ENCODE measurements around the gene SFMBT1. TPM values are rescaled to one million over a fixed set of nuclear protein-coding genes. Genes with fewer than 3 reads are reported as not detected.

SFMBT1 gene
- total and polyA plus RNA-seq, 12 donors, result 3.1 to 19.1 (median 16.3) TPM

DNA sequence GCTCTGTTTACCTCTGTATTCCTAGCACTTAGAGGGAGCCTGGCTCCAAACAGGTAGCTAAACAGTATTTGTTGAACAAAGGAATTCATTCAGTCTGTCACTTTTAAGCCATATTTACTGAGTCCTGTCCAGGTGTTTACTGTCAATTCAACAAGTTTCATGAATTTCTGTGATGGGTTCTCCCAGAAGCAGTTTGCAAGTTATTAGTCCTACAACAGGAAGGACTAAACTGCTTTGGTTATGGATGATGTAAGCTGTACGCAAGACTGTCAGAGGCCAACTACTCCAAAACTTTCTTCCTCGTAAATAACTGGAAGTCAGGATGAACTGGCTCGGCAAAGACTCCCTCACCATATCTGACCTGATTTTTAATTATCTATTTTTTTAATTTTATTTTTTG lies 173.6 kb downstream of the SFMBT1 start:
- Histone ChIP-seq H3K27me3 (no peaks in the 10 kb centered on the region), H3K36me3 (no peaks in the 10 kb centered on the region), H3K9me3 (no peaks in the 10 kb centered on the region), H3K4me3 (no peak overlapping the region), H3K27ac (no peak overlapping the region), H3K4me1 (peaks cover 0 to 24% (median 0%) of the 10 kb centered on the region in 9 donors)
- TF ChIP-seq CTCF (IDR thresholded peaks at IDR 0.05), result peak in 1 of 9 donors; percentile 6
- WGBS, 2 donors, result 93 to 94% methylated on average over 3 of the region's 3 CpGs
- intact Hi-C loops (cut with DNase I), result no loop called here
- ATAC-seq, result no peak
- DNase-seq, result no peak

DNA sequence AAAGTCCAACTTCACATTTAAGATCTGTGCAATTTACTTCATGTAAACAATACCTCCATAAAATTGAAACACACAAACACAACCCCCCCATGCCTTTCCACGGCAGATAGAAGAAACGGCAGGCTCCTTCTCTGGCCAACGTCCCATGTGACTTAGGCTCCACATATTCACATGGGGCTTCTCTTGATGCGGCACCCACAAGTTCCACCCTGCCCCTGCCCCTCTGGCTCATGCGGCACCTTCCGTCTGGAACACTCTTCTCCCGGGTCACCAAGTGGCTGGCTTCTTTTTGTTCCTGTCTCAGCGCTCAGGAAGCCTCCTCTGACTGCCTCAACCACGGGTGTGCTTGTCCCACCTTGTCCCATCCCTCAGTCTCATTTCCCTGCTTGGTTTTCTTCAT lies 174.1 kb downstream of the SFMBT1 start:
- intact Hi-C loops (cut with DNase I), result no loop called here
- ATAC-seq, result no peak
- Histone ChIP-seq H3K27ac (no peak overlapping the region), H3K4me1 (peaks cover 0 to 24% (median 0%) of the 10 kb centered on the region in 9 donors), H3K27me3 (no peaks in the 10 kb centered on the region), H3K9me3 (no peaks in the 10 kb centered on the region), H3K4me3 (no peak overlapping the region), H3K36me3 (no peaks in the 10 kb centered on the region)
- no peak for TF ChIP-seq CTCF (IDR thresholded peaks at IDR 0.05)
- DNase-seq, result no peak
- 80 to 87% methylated on average over 9 of the region's 9 CpGs for WGBS, 2 donors

DNA sequence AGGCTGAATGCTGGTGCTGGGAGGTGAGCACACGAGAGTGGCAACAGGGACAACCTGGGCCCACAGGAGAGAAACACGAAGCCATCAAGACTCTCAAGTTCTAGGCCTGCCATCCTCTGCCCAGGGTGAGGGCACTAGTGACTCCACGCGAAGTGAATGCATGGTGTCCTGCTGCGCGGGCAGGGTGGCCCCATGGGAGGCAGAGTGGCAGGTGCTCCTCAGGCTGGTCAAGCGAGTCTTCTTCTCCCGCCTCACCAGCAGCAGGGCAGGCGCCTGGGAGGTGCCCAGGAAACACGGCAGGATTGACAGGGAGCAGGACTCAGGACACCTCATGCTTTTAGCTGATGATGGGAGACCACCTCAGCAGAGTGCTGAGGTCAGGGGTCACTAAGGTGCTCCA lies 175.4 kb downstream of the SFMBT1 start:
- DNase-seq, result no peak
- no peak for TF ChIP-seq CTCF (IDR thresholded peaks at IDR 0.05)
- Histone ChIP-seq H3K27me3 (no peaks in the 10 kb centered on the region), H3K9me3 (peaks cover 0 to under 1% (median 0%) of the 10 kb centered on the region in 11 donors), H3K4me1 (peaks cover 0 to 24% (median 0%) of the 10 kb centered on the region in 9 donors), H3K36me3 (peaks cover 0 to 3% (median 0%) of the 10 kb centered on the region in 9 donors), H3K27ac (no peak overlapping the region), H3K4me3 (no peak overlapping the region)
- WGBS, 2 donors, result 97 to 100% methylated on average over 10 of the region's 10 CpGs
- ATAC-seq, result no peak
- intact Hi-C loops (cut with DNase I), result no loop called here

- Histone ChIP-seq H3K4me3 (no peak overlapping the region), H3K4me1 (peaks cover 0 to 4% (median 0%) of the 10 kb centered on the region in 9 donors), H3K9me3 (peaks cover 0 to 12% (median 0%) of the 10 kb centered on the region in 11 donors), H3K27ac (no peak overlapping the region), H3K36me3 (peaks cover 0 to 4% (median 0%) of the 10 kb centered on the region in 9 donors), H3K27me3 (no peaks in the 10 kb centered on the region)
- no peak for TF ChIP-seq CTCF (IDR thresholded peaks at IDR 0.05)
- DNase-seq (no peak), ATAC-seq (no peak)
- WGBS, 2 donors, result 93 to 95% methylated on average over 12 of the region's 12 CpGs
- intact Hi-C loops (cut with DNase I), result no loop called here
These were observed 179.4 kb downstream of the SFMBT1 start for GRCh38 chr3:52866427-52866826.

All from heart right ventricle (tissue), 16 donors.